ENCODE data around the gene NAV3. TPM values are rescaled to one million over a fixed set of nuclear protein-coding genes. Genes with fewer than 3 reads are reported as not detected.
"Not testable (repeated sequence)": the region's sequence is repeated elsewhere in the genome, so short reads cannot be mapped to it uniquely, and the experiment has no call there.

Gene NAV3
- total RNA-seq, 1 experiment from 2014 or later, result 6.8 TPM

GRCh38 chr12:78101113-78101876, 270.6 kb downstream of the NAV3 start:
- no TSS peak for BruUV-seq (replicated peaks)
- no peak; the same call in 1 of the 2 replicates for ATAC-seq
- no peaks in the 10 kb centered on the region for H3K36me3 ChIP-seq (ENCODE audit: low read depth, low read length)
- ChIA-PET CTCF (no interaction called here), POLR2A (ENCODE audit: unreplicated experiment) (no interaction called here)
- H3K9me2 ChIP-seq (replicated peaks; ENCODE audit: low read length), result no peaks in the 10 kb centered on the region
- intact Hi-C loops (cut with micrococcal nuclease), result no loop called here
- H3K4me1 ChIP-seq (ENCODE audit: insufficient read depth, low read length), result peaks cover 14% of the 10 kb centered on the region
- H4K20me1 ChIP-seq (ENCODE audit: low read length), result no peaks in the 10 kb centered on the region
- no peak overlapping the region for H3K27ac ChIP-seq (ENCODE audit: low read length)
- H3K9ac ChIP-seq (ENCODE audit: low read length), result no peak overlapping the region
- H3K9me3 ChIP-seq (ENCODE audit: low read length), result no peaks in the 10 kb centered on the region
- no peak overlapping the region for H2AFZ ChIP-seq (ENCODE audit: low read length)
- H3K79me2 ChIP-seq (ENCODE audit: low read length), result no peaks in the 10 kb centered on the region
- H3F3A ChIP-seq (ENCODE audit: low read length, unreplicated experiment), result no peaks in the 10 kb centered on the region
- H3K4me2 ChIP-seq (ENCODE audit: low read length), result peak overlapping the region; percentile 59
- no peaks in the 10 kb centered on the region for H3K27me3 ChIP-seq (ENCODE audit: low read length)
- DNase-seq, result peak; percentile 67
- TF ChIP-seq EZH2 (IDR thresholded peaks at IDR 0.05; ENCODE audit: low read length, unreplicated experiment) (no peak), EZH2phosphoT487 (IDR thresholded peaks at IDR 0.05; ENCODE audit: borderline replicate concordance, low read length) (no peak), CTCF (conservative IDR thresholded peaks at IDR 0.05; ENCODE audit: low read depth, low read length) (no peak)
- H3K4me3 ChIP-seq (ENCODE audit: low read length), result no peak overlapping the region; the same call in 1 of the 2 replicates

- ATAC-seq (no peak), DNase-seq (peak; percentile 25)
- intact Hi-C loops (cut with micrococcal nuclease), result no loop called here
- ChIA-PET POLR2A (ENCODE audit: unreplicated experiment) (no interaction called here), CTCF (no interaction called here)
- H3K4me1 ChIP-seq (ENCODE audit: insufficient read depth, low read length), result peaks cover 14% of the 10 kb centered on the region
- no peak overlapping the region for H3K9ac ChIP-seq (ENCODE audit: low read length)
- no peaks in the 10 kb centered on the region for H3K9me3 ChIP-seq (ENCODE audit: low read length)
- H3K27me3 ChIP-seq (ENCODE audit: low read length), result no peaks in the 10 kb centered on the region
- no TSS peak for BruUV-seq (replicated peaks)
- no peaks in the 10 kb centered on the region for H4K20me1 ChIP-seq (ENCODE audit: low read length)
- no peaks in the 10 kb centered on the region for H3K9me2 ChIP-seq (replicated peaks; ENCODE audit: low read length)
- H3K4me2 ChIP-seq (ENCODE audit: low read length), result no peak overlapping the region
- no peaks in the 10 kb centered on the region for H3F3A ChIP-seq (ENCODE audit: low read length, unreplicated experiment)
- TF ChIP-seq EZH2phosphoT487 (IDR thresholded peaks at IDR 0.05; ENCODE audit: borderline replicate concordance, low read length) (no peak), CTCF (conservative IDR thresholded peaks at IDR 0.05; ENCODE audit: low read depth, low read length) (no peak; the same call in 1 of the 2 replicates), EZH2 (IDR thresholded peaks at IDR 0.05; ENCODE audit: low read length, unreplicated experiment) (no peak)
- no peak overlapping the region for H3K27ac ChIP-seq (ENCODE audit: low read length)
- H3K36me3 ChIP-seq (ENCODE audit: low read depth, low read length), result no peaks in the 10 kb centered on the region
- H2AFZ ChIP-seq (ENCODE audit: low read length), result no peak overlapping the region
- no peaks in the 10 kb centered on the region for H3K79me2 ChIP-seq (ENCODE audit: low read length)
- no peak overlapping the region for H3K4me3 ChIP-seq (ENCODE audit: low read length)
Observed at GRCh38 chr12:78101946-78102635, 271.4 kb downstream of the NAV3 start.

- ATAC-seq; H3K9me2 ChIP-seq (replicated peaks; ENCODE audit: low read length); H3F3A ChIP-seq (ENCODE audit: low read length, unreplicated experiment); H3K4me2 ChIP-seq (ENCODE audit: low read length); H3K36me3 ChIP-seq (ENCODE audit: low read depth, low read length); H4K20me1 ChIP-seq (ENCODE audit: low read length); DNase-seq; intact Hi-C loops (cut with micrococcal nuclease); BruUV-seq (replicated peaks); H3K9ac ChIP-seq (ENCODE audit: low read length); CTCF ChIA-PET; H3K4me3 ChIP-seq (ENCODE audit: low read length); H3K9me3 ChIP-seq (ENCODE audit: low read length); H3K27me3 ChIP-seq (ENCODE audit: low read length); POLR2A ChIA-PET (ENCODE audit: unreplicated experiment); H3K79me2 ChIP-seq (ENCODE audit: low read length); H3K27ac ChIP-seq (ENCODE audit: low read length); H2AFZ ChIP-seq (ENCODE audit: low read length): not testable (repeated sequence)
- H3K4me1 ChIP-seq (ENCODE audit: insufficient read depth, low read length), result peaks cover 14% of the 10 kb centered on the region
Observed at GRCh38 chr12:78102801-78103200, 272.1 kb downstream of the NAV3 start.

Data from PC-3 (cell line).